Limb (tissue), 2 donors: ENCODE results near the gene CD244.
"Not testable (repeated sequence)": the region's sequence is repeated elsewhere in the genome, so short reads cannot be mapped to it uniquely, and the experiment has no call there.

Experiments
- DNase-seq, 2 donors: peaks; one replicate each; pipeline ENCODE4 v3.0.0-alpha.2; 2016; ENCODE audit errors: extremely low spot score in 2 of 2

Gene CD244

DNA sequence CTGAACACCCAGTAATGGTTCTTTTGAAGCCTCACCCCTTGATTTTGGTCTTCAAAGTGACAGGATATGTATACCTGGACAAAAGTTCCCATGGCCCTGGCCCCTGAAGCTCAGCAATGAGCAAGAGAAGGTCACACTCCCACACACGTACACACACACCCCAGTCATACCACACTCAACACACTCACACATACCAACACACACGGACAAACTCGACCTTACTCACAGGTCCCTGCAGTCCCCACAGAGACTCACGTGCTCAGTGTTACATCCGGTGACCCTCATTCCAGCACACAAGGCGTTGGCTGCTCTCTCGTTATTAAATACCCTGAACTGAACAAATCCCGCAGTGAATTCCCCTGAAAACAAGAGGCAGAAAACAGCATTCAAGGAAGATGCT, 16.4 kb upstream of the CD244 start:
- DNase-seq, result no peak

DNA sequence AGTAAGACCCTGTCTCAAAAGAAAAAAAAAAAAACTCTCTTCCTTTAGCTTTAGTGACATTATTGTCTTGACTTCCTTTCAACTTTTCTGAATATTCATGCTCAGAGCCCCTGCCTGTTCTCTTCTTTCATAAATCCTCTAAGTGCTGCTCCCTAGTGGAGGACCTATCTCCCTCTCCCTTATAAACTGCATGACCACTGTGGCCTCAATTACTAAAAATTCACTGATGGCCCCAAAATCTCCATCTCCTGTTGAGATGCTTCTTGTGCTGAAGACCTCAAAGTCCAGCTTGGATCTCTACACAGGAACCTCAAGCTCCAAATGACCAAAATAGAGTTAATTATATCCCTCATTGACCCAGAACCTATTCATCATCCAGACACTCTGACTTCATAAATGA, 14.5 kb upstream of the CD244 start:
- no peak for DNase-seq

DNA sequence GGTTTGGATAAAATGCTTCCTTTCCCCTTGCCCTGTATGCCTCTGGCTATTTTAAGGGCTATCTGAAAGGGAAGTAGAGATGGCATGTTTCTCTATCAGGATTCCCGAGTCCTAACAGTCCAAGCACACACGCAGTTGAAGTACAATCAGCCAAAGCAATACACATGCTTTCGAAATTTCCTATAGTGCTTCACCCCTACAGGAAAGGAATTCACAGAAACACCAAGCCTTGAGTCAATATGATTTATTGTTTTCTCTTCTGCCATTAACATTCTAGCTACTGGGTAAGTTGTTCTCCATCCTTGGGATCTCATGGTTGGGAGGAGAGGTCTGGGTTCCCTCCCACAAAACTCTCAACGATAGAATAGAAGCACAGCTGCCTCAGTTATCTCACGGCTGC, 13.6 kb upstream of the CD244 start:
- no peak for DNase-seq

DNA sequence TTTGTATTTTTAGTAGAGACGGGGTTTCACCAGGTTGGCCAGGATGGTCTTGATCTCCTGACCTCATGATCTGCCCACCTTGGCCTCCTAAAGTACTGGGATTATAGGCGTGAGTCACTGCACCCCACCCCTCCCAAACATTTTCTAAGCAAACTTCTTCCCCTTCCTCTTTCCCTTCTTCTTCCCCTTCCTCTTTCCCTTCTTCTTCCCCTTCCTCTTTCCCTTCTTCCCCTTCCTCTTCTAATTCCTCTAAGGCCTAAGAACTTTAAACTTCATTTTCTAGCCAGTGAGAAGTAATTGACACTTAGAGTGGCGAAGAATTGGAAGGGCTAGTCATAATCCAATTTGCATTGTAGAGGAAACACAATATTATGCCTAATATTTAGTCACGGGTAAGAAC, 12.9 kb upstream of the CD244 start:
- not testable (repeated sequence) for DNase-seq

DNA sequence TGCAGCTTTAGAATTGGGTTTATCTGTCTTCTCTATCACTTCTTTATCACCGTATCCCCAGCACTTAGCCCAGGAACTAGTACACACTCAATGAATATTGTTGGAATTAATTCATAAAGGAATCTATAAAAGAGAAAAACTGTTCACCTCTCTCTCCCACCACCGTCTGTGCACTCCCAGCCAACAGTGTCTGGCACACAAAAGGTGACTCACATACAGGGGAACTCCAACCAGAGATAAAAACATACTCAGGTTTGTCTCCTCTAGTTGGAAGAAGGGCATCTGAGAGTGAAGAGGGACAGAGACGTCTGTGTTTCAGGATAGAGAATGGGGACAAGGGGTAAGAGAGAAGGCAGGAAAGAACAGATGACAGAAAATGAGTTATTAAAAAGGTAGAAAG, 12.2 kb upstream of the CD244 start:
- no peak for DNase-seq

DNA sequence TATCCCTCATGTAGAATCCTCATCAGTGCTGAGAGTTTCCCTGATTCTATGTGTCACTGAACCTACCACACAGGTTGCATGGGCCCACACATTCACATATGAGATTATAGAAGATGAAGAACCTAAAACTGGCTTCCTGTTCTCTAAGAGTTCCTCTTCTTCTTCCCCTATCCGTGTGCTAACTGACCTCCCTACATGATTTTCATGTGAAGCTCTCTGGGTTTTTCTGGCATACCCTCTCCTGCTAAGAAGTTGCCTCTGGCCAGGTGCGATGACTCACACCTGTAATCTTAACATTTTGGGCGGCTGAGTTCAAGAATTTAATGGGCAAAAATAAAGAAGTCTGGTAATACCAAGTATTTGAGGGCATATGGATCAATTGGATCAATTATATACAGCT, 5.5 kb upstream of the CD244 start:
- no peak for DNase-seq

DNA sequence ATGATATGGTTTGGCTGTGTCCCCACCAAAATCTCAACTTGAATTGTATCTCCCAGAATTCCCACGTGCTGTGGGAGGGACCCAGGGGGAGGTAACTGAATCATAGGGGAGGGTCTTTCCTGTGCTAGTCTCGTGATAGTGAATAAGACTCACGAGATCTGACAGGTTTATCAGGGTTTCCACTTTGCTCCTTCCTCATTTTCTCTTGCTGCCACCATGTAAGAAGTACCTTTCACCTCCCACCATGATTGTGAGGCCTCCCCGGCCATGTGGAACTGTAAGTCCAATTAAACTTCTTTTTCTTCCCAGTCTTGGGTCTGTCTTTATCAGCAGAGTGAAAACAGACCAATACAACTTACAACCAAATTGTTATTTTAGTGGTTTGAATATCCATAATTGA, 5.0 kb upstream of the CD244 start:
- DNase-seq, result not testable (repeated sequence)

DNA sequence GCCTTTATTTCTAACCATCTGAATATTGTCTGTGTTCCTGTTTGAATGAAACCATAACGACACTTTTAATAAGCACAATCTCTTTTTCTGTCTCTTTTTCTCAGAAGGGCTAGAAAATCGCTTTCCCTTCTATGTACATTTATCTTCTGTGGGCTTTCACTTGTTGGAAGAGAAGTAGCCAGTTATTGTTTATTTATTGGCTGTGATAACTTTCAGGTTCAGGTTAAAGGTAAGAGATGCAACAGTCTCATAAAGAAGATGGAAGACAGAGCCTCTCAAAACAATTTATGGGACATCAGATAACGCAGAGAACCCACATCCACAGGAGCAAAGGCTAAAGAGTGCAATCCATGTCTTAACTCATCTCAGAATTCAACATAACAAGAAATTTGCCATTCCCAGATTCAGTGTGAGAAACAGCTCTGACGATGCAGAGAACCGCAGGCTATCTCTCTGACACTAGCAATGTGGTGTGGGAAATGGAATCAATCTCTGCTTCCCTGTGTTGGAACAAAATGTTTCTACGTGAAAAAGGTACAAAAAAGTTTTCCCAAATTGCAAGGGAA, 4.1 kb upstream of the CD244 start:
- no peak for DNase-seq

DNA sequence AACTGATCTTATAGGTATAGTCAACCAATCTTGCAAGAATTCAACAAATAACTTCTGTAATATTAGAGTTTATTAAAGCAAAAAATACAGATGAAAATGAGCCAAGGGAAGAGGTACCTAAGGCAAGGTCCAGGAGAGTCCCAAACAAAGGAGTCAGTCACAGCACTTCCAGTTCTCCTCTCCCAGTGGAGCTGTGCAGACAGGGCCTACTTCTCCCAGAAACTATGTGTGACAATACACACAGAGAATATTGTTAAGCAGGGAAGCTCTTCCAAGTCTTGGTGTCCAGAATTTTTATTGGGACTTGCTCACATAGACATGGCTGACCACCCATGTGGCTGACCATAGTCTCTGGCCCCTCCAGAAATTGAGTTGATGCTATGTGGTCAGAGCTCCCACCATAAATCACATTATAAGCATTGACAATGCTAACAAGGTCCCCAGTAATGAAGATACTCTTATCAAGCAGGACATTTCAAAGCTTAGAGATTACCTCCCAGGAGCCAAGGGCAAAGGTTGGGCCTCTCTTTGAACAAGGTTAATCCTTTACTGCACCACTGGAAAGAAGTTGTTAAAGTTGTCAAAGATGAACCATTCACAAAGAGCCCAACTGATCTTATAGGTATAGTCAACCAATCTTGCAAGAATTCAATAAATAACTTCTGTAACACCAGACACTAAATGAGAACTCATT, 3.5 kb upstream of the CD244 start:
- DNase-seq, result no peak

DNA sequence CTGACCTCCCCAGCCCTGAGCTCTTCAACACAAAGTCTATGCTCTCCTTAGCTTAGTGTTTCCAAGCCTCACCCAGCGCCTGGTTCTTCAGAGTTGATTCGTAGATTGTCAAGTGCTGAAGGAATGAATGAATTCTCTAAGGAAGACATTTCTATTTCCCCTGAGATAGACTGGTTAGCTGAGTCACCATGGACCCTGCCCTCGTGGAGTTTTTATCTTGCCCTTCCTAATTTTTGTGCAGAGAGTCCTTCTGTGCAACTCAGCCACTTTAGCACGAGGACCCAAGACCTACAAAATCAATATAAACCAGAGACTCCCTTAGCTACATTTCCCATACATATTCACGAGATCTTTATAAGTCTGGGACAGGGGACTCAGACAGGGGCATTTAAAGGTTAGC, 2.6 kb upstream of the CD244 start:
- DNase-seq, result no peak

DNA sequence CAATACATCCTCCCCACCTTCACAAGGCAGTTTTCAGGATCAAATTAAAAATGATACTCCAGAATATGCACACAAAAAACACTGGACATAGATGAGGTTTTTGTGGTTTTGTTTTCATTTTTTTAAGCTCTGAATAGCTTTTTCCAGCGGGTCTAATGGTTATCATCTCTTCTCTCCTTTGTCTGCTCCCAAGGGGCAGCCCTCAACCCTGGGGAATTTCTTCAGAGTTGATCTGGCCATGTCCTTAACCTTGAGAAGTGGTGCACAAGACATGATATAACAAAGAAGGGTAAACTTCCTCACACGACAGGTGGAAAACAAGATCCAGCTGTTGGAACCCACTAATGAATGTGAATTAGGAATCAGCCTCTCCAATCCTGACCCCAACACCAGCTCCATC, 1.5 kb upstream of the CD244 start:
- no peak for DNase-seq

DNA sequence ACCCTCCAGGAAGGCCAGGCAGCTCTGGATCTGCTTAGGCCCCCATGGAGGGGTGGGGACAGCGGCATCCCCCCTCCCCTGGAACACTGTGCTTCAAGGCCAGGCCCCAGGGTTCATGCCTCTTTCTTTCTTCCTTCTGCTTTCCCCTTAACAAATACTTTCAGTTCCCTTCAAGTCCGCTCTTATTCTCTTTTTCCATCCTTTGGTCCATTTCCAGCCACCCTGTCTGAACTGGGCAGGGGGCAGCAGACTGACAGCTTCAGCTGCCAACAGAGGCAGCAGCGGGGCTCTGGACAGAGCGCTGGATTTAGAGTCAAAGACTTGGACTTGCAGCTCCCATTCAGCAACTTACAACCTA, 1.1 kb upstream of the CD244 start:
- DNase-seq, result no peak

DNA sequence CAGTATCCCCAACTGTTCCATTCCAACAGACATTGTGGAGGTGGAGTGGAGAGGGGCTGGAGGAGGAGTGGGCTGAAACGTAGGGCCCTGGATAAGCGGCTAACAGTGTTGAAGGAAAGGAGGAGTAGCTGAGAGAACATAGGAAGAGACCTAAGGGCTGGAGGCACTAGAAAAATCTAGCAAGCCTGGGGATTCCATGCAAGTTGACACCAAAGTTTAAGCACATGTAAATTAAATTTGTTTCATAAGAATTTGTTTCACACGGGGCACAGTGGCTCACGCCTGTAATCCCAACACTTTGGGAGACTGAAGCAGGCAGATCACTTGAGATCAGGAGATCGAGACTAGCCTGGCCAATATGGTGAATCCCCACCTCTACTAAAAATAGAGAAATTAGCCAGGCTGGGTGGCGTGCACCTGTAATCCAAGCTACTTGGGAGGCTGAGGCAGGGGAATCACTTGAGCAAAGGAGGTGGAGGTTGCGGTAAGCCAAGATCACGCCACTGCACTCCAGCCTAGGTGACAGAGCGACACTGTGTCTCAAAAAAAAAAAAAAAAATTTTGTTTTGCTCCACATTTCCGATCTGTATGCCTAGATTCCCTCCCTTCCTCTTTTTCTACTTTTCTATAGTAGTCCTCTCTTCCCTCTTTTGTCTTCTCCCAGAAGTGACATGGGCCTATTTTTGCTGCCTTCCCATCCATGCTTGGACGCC, 530 bp upstream of the CD244 start:
- DNase-seq, result no peak

DNA sequence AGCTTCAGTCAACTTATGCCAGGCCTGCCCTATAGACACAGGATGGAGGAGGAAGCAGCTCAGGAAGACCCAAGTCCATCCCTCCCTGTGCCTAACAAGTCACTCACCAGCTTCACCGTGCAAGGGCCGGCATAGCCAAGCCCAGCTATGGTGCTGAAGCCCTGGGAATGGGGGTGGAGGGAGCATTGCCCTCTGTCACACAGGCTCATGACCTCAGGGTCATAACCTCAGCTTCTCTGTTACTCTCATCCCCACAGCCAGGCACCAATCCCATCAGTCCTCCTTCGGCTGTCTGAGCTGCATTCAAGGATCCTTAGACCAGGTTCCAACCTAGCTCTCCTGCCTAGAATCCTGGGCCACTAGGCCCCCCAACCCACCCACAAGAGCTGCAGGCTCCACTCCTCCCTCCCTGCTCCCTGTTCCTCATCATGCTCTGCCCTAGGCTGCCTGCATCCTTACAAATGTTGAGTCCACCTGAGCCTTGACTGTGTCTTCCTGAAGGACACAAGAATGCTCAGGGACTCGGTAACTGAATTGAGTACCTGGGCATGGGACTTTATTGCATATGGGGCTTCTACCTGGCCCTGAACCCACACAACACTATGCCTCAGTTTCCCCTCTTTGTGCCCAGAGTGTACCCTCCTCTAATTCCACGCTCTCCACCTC, 1.7 kb downstream of the CD244 start:
- DNase-seq, result no peak

DNA sequence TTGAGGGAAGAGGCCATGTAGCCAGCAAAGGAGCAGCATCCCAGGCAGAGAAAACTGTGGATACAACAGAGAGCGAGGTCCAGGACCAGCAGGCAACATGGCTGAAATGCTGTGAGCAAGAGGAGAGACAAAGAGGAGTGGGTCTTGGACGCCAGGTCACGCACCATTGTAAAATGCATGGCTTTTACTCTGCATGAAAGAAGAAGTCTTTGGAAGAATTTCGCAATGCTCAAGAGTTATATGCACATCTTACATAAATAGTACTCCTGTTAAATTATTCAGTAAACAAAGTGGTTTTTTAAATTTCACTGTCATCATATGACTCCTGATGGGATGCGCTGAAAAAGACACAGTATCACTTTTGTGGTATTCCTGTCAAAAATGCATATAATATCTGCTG, 3.5 kb downstream of the CD244 start:
- DNase-seq, result no peak

DNA sequence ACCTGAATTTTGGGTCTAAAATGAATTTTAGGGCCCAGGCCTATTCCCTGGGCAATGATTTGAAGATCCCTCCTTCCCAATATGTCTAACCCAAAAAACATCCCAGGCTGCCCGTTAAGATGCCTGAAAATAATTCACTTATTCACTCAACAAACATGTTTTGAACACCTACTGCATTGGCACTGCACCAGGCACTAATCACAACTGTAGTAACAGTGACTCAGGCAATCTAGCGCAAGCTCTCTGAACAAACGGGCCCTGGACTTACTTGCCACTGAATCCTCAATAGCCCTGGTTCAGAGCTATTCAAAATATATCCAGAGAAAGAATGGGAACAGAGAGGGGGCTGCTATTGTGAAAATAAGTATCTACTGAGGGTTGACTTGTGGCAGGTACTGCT, 4.2 kb downstream of the CD244 start:
- no peak for DNase-seq

DNA sequence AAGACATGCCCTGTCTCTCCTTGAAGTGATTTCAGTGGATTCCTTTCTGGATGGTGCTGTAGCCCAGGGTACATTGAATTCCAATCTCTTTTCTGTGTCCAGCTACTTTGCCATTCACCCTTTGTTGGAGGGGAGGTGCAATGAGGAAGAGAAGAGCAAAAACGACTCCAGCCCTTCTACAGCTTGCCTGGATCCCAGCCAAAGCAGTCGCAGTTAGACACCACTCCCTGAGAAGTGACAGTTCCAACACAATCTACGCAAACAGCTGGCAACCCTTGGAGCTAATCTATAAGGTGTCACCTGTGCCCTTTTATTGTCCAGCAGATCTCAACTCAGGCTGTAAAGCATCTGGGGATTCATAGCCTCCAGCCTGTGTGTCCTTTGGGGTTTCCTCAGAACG, 4.6 kb downstream of the CD244 start:
- DNase-seq, result no peak

DNA sequence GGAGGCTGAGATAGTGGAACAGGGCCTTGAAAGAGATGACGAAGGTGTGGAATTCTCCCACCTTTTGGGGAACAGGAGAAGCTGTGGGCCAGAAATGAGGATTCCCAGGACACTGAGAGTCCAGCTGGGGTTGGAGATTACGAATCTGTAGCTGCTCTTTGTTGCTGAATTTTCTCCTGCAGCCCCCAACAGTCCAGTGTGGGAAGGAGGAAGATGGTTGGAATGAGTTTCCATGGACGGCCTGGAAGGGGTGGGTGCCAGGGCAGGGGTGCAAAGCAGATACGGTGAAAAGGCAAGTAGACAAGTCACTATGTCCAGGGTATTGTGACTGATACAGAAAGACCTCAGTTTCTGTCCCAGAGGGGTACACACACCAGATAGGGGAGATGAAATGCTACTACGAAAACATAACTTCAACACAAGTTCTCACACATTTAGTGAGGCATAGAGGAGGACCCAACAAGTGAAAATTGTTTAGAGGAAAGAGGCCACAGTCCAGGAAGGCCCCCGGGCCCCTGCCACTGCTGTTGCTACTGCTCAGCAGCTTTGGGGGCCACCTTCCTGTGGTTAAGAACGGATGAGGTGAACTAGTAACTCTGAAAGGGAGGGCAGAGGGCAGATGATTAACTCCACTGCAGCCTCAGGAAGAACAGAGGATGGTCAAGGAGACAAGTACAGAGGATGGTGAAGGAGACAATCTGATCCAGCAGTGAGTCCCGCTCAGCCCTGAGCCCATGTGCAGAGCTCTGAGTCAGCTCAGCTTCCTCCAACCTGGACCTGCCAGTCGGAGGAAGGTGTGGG, 7.3 kb downstream of the CD244 start:
- no peak for DNase-seq

DNA sequence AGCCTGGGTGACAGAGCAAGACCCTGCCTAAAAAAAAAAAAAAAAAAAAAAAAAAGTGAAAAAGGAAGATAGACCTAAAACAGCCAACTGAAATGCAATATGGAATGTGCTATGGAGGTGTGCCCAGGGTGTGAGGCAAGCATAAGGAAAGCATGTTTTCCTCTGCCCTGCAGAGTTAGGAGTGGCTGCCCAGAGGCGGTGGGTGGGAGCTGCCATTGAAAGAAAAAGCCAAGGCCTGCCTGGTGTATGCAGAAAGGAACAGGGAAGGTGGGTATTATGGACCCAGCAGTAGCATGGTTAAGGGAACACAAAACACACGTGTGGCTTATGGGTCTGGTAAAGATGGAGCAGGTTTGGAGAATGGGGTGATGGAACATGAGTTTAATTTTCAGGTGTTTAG, 8.9 kb downstream of the CD244 start:
- no peak for DNase-seq

DNA sequence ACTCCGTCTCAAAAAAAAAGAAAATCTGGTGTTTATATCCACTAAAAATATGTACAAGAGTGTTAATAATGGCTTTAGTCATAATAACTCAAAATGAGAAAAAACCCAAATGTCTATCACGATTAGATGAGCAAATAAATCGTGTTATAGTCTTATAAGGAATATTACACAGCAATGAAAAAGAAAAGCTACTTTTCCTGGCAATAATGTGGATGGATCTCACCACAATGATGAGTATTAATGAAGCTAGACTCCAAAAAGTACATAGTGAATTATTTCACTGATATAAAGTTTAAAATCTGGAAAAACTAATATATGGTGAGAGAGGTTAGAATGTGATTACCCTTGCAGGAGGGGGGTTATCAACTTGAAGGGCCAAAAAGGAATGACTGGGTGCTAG, 9.7 kb downstream of the CD244 start:
- DNase-seq, result no peak

DNA sequence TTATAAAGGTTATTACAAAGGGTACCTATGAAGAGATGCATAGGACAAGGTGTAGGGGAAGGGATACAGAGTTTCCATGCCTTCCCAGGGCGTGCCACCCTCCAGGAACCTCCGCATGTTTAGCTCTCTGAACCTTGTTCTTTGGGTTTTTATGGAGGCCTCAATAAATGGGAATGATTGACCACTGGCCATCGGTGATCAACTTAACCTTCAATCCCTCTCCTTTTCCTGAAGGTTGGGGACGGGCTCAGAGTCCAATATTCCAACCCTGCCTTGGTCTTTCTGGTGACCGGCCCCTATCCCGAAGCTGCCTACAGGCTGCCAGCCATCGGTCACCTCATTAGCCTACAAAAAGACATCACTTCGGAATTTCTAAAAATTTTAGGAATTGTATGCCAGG, 11.7 kb downstream of the CD244 start:
- no peak for DNase-seq

DNA sequence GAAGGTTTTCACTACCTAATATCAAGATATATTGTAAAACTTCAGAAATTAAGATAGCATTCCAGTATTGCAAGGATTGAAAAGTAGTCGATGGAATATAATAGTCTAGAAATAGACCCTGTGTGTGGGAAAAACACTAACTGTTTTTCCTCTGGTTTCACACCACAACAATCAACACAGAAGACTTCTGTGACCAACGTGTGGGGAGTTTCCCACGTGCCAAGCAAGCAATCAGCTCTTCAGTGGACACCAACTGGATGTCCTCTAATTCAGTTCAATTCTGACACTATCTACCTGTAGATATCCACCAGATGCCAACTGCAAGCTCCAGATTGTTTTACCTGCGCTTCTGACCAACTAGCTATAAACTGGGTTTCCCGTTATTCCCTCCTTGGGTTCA, 12.1 kb downstream of the CD244 start:
- DNase-seq, result no peak
